ENCODE data around the gene EXOSC6. TPM values are rescaled to one million over a fixed set of nuclear protein-coding genes. Genes with fewer than 3 reads are reported as not detected.
"Not testable (repeated sequence)": the region's sequence is repeated elsewhere in the genome, so short reads cannot be mapped to it uniquely, and the experiment has no call there.

Gene EXOSC6
- total RNA-seq, 1 donor from 2014 or later, result 28.4 TPM

DNA sequence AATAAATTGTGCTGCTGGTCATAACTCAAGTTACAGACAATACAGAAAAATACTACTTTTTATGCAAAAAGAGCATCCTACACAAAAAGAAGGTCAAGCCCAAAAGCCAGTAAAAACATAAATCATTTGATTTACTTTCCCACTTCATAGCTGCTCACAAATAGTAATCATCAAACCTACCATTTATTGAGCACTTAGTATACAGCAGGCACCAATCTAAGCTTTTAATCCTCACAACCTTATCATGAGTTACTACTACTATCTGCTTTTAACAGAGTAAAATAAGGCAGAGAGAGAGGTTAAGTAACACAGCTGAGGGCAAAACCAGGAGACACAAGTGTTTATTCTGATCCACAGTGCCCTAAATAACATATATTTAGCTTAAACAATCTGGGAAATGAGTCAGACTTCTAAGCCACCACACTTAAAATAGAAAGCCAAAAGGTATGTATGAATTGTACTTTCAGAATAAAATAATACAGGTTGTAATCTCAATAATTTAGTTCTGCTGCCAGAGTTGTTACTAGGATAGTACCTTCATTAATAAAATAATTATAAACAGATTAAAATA, 39.3 kb upstream of the EXOSC6 start:
- H3K27ac Mint-ChIP-seq, result peak overlapping the region; percentile 12
- no peaks in the 10 kb centered on the region for H3K36me3 Mint-ChIP-seq
- H3K9me3 Mint-ChIP-seq, result no peaks in the 10 kb centered on the region
- H3K4me3 Mint-ChIP-seq, result no peak overlapping the region
- no peak for DNase-seq (ENCODE audit: low spot score in 2 of 2, unreplicated experiment in 2 of 2)
- H3K4me1 Mint-ChIP-seq, result peaks cover 5% of the 10 kb centered on the region
- H3K27me3 Mint-ChIP-seq (ENCODE audit: low read depth), result no peaks in the 10 kb centered on the region
- no peak for TF ChIP-seq CTCF (IDR thresholded peaks at IDR 0.05; ENCODE audit: unreplicated experiment)

DNA sequence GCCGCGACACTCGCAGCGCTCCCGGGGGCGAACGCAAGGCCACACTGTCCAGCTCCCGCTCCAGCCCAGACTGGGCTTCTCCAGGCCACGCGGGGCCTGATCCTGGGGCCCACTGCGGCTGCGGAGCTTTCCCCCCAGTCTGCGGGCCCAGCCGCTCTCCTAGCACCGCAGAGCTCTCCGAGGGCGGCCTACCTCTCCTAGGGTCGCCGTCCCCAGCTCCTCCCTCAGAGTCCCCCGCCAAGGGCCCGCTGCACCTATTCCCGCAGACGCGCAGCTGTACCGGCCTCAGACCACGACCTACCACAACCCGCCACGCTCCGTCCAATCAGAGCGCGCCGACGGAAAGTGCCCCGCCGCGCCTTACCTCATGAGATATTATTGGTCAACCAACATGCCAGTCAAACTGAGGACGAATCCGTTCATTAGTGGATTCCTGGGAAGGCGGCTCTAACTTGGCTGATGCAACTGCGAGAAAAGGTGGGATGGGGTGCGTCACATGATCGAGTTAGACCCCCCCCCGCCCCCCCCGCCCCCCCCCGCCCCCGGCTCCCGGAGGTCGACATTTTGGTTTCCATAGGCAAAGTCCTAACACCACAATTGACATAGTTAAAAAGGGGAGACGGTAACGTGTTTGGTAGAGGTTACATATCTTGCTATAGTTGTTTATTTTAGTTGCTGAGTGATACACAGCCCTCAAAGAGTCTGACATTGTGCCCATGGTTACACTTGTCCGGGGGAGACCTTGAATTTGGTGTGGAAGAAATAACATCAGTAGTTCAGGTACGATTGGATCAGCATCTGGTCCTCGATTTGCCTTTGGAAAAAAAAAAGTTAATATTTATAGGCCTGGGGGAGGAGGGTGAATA, 37.7 kb upstream of the EXOSC6 start, which contains the start of gene AARS1:
Gene AARS1 (minus strand): TSS at position 278 of the 866 bp plus-strand sequence. CDS start 6,743 bp downstream, outside the sequence.
- H3K27me3 Mint-ChIP-seq (ENCODE audit: low read depth), result no peaks in the 10 kb centered on the region
- H3K4me3 Mint-ChIP-seq, result peak within 1 kb of the TSS; percentile 99
- peaks cover 3% of the 10 kb centered on the region for H3K36me3 Mint-ChIP-seq
- no peak for TF ChIP-seq CTCF (IDR thresholded peaks at IDR 0.05; ENCODE audit: unreplicated experiment)
- H3K9me3 Mint-ChIP-seq, result no peaks in the 10 kb centered on the region
- DNase-seq (ENCODE audit: low spot score in 2 of 2, unreplicated experiment in 2 of 2), result peak; percentile 92 to 95
- peak within 1 kb of the TSS; percentile 100 for H3K27ac Mint-ChIP-seq
- H3K4me1 Mint-ChIP-seq, result peaks cover 5% of the 10 kb centered on the region

DNA sequence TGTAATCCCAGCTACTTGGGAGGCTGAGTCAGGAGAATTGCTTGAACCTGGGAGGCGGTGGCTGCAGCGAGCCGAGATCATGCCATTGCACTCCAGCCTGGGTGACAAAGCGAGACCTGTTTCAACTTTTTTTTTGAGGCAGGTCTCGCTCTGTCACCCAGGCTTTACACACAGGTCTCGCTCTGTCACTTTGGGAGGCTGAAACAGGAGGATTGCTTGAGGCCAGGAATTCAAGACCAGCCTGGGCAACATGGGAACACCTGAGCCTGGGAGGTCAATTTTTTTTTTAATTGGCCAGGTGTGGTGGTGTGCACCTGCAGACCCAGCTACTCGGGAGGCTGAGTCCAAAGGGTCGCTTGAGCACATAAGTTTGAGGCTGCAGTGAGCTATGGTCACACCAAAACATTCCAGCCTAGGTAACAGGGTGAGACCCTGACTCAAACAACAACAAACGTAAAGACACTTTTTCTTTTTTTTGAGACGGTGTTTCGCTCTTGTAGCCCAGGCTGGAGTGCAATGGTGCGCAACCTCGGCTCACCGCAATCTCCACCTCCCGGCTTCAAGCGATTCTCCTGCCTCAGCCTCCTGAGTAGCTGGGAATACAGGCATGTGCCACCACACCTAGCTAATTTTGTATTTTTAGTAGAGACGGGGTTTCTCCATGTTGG, 35.7 kb upstream of the EXOSC6 start:
- DNase-seq (ENCODE audit: low spot score in 2 of 2, unreplicated experiment in 2 of 2); H3K27me3 Mint-ChIP-seq (ENCODE audit: low read depth); H3K9me3 Mint-ChIP-seq; H3K4me1 Mint-ChIP-seq: not testable (repeated sequence)
- Mint-ChIP-seq H3K4me3 (peak overlapping the region; percentile 99), H3K27ac (peak overlapping the region; percentile 83), H3K36me3 (peaks cover 10% of the 10 kb centered on the region)

GRCh38 chr16:70276392-70276791, 24.7 kb upstream of the EXOSC6 start:
- DNase-seq (ENCODE audit: low spot score in 2 of 2, unreplicated experiment in 2 of 2), result no peak
- no peak for TF ChIP-seq CTCF (IDR thresholded peaks at IDR 0.05; ENCODE audit: unreplicated experiment)
- H3K4me1 Mint-ChIP-seq, result no peaks in the 10 kb centered on the region
- no peaks in the 10 kb centered on the region for H3K27me3 Mint-ChIP-seq (ENCODE audit: low read depth)
- peaks cover 44% of the 10 kb centered on the region for H3K36me3 Mint-ChIP-seq
- no peaks in the 10 kb centered on the region for H3K9me3 Mint-ChIP-seq
- H3K27ac Mint-ChIP-seq, result no peak overlapping the region
- no peak overlapping the region for H3K4me3 Mint-ChIP-seq

- no peak overlapping the region for H3K4me3 Mint-ChIP-seq
- H3K4me1 Mint-ChIP-seq, result no peaks in the 10 kb centered on the region
- no peak for DNase-seq (ENCODE audit: low spot score in 2 of 2, unreplicated experiment in 2 of 2)
- no peaks in the 10 kb centered on the region for H3K27me3 Mint-ChIP-seq (ENCODE audit: low read depth)
- no peak overlapping the region for H3K27ac Mint-ChIP-seq
- H3K36me3 Mint-ChIP-seq, result peaks cover 45% of the 10 kb centered on the region
- no peaks in the 10 kb centered on the region for H3K9me3 Mint-ChIP-seq
- TF ChIP-seq CTCF (IDR thresholded peaks at IDR 0.05; ENCODE audit: unreplicated experiment), result no peak
These were observed 20.0 kb upstream of the EXOSC6 start for GRCh38 chr16:70271696-70272095.

DNA sequence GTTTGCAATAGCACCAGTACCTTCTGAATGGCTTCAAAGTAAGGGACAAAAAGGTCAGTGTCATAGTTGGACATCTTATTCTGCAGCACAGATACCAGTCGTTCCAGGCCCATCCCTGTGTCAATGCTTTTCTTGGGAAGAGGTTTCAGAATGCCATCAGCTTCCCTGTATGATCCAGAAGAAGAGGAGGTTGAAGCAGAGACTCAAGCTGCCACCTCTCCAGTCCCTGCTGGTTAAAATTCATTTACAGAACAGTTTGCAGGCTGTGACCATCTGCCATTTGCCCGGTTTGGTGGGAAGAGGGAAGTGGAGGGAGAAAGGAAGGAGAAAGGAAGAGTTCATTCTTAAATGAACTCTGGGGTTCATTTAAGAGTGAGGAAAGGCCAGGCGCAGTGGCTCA, 18.4 kb upstream of the EXOSC6 start:
- no peaks in the 10 kb centered on the region for H3K4me1 Mint-ChIP-seq
- H3K27ac Mint-ChIP-seq, result no peak overlapping the region
- TF ChIP-seq CTCF (IDR thresholded peaks at IDR 0.05; ENCODE audit: unreplicated experiment), result no peak
- no peaks in the 10 kb centered on the region for H3K9me3 Mint-ChIP-seq
- H3K36me3 Mint-ChIP-seq, result peaks cover 47% of the 10 kb centered on the region
- no peaks in the 10 kb centered on the region for H3K27me3 Mint-ChIP-seq (ENCODE audit: low read depth)
- no peak for DNase-seq (ENCODE audit: low spot score in 2 of 2, unreplicated experiment in 2 of 2)
- H3K4me3 Mint-ChIP-seq, result no peak overlapping the region

All from mesothelial cell of epicardium (in vitro differentiated cells).